ENCODE data around the gene GDPD3.
"Not testable (repeated sequence)": the region's sequence is repeated elsewhere in the genome, so short reads cannot be mapped to it uniquely, and the experiment has no call there.

GDPD3 gene

DNA sequence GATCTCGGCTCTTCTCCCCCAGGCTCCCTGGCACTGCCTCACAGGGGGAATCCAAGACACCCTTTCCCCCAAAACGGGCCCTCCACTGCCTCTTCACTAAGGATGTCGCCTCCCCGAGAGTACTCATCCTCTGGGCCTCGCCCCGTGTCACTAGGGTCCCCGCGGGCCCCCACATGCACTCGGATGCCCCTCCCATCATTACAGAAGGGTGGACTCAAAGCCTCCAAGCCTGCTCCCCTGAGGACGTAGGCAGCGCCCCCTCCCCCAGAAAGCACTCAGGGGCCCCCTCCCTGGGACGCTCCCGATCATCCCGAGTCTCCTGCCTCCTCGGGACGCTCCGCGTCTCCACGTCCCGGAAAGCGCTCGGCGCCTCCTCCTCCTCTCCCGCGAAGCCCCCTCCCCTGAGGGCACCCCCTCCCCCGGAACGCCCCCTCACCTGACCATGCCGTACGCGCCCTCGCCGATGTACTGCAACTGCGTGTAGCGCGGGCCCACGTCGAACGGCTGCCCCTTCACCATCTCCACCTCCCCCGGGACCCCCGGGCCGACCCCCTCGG lies 9.3 kb upstream of the GDPD3 start:
- Histone ChIP-seq H3K4me3 (ENCODE audit: low read length) (peak overlapping the region; percentile 78), H3K9me3 (ENCODE audit: control insufficient read depth, low read length) (no peaks in the 10 kb centered on the region), H3K36me3 (ENCODE audit: control insufficient read depth, insufficient read depth, low read length, severe bottlenecking) (peaks cover 14% of the 10 kb centered on the region), H3K27me3 (replicated peaks; ENCODE audit: control insufficient read depth, insufficient read depth, low read length) (no peaks in the 10 kb centered on the region), H3K9ac (ENCODE audit: low read length) (peak overlapping the region; percentile 83), H3K4me1 (ENCODE audit: control insufficient read depth, insufficient read depth, low read length) (peaks cover 26% of the 10 kb centered on the region)
- peak; percentile 45 for DNase-seq (ENCODE audit: low read depth)

DNA sequence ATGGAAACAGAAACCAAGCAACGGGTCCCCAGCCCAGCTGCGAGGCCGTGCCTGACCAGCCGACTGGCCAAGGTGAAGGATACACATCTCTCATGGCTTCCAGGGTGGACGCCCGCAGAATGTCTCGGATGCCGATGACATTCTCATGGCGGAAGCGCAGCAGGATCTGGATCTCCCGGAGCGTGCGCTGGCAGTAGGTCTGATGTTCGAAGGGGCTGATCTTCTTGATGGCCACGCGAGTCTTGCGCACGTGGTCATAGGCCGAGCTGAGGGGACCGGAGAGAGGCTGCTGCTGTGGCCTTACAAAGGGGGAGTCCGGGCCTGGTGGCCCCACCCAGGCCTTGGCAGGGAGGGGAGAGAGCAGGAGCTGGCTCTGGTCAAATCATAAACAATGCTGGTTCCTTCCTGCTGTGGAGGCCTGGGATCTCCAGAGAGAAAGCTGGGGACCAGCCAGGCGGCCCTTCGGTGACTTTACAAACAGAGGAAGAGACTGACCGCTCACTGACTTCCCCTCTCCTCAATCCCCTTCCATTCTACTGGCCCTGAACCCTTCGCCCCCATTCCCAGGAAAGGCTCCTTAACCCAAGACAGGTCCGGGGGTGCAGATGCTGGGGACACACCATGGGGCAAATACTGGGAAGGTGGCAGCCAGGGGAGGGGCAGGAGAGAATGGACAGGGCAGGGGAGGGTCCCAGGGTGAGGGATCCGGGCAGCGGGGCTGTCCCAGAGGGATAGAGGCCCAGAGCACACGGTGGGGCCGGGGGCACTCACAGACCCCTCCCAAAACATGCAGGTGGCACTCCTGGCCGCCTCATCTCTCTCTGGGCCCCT lies 8.6 kb upstream of the GDPD3 start:
- Histone ChIP-seq H3K27me3 (replicated peaks; ENCODE audit: control insufficient read depth, insufficient read depth, low read length) (no peaks in the 10 kb centered on the region), H3K4me1 (ENCODE audit: control insufficient read depth, insufficient read depth, low read length) (peaks cover 26% of the 10 kb centered on the region)
- no peak for DNase-seq (ENCODE audit: low read depth)

DNA sequence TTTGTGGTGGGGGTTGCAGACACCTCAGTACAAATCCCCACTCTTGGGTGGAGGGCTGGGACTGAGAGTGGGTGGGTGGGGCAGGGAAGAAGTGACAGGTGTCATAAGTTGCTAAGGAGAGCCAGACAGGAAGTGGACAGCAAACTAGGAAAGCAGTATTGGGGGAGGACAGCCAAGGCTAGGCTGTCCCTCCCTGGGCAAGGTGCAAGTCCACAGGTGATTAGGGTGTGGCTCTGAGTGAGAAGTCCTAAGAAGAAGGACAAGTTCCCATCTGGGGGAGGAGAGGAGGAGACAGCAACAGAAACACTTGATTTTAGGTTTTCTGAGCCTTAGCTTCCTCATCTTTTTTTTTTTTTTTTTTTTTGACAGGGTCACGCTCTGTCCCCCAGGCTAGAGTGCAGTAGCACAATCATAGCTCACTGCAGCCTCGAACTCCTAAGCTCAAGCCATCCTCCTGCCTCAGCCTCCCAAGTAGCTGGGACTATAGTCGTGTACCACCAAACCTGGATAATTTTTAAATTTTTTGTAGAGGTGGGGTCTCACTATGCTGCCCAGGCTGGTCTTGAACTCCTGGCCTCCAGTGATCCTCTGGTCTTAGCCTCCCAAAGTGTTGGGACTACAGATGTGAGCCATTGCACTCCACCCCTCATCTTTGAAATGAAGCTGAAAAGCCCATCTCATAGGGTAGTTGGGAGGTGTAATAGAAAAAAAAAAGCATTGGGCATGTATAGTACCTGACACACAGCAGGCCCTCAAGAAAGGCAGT lies 7.2 kb upstream of the GDPD3 start:
- H3K9me3 ChIP-seq (ENCODE audit: control insufficient read depth, low read length) = no peaks in the 10 kb centered on the region
- H3K27me3 ChIP-seq (replicated peaks; ENCODE audit: control insufficient read depth, insufficient read depth, low read length) = no peaks in the 10 kb centered on the region
- DNase-seq (ENCODE audit: low read depth) = no peak
- H3K36me3 ChIP-seq (ENCODE audit: control insufficient read depth, insufficient read depth, low read length, severe bottlenecking) = peaks cover 30% of the 10 kb centered on the region
- peaks cover 26% of the 10 kb centered on the region for H3K4me1 ChIP-seq (ENCODE audit: control insufficient read depth, insufficient read depth, low read length)
- no peak overlapping the region for H3K9ac ChIP-seq (ENCODE audit: low read length)
- H3K4me3 ChIP-seq (ENCODE audit: low read length) = no peak overlapping the region

More for the DNA sequence above, 8.6 kb upstream of the GDPD3 start:
- peak overlapping the region; percentile 78 for H3K4me3 ChIP-seq (ENCODE audit: low read length)
- peaks cover 22% of the 10 kb centered on the region for H3K36me3 ChIP-seq (ENCODE audit: control insufficient read depth, insufficient read depth, low read length, severe bottlenecking)
- H3K9ac ChIP-seq (ENCODE audit: low read length) = peak overlapping the region; percentile 83
- no peaks in the 10 kb centered on the region for H3K9me3 ChIP-seq (ENCODE audit: control insufficient read depth, low read length)

DNA sequence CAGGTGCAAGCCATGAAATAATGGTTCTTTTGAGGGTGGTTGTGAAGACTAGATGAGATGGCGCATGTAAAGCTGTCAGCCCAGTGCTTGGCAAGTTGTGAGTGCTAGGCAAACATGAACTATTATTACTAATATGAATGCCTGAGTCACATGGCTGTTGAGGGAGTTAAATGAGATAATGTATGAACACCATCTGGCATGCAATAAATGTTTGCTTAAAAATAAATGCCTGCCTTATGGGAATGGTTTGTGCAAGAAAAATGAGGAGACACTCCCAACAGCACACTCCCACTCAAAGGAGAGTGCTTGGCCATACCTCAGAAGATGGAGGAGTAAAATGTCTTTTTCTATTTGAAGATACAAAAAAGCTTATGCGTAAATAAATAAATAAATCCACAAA lies 6.1 kb upstream of the GDPD3 start:
- Histone ChIP-seq H3K4me1 (ENCODE audit: control insufficient read depth, insufficient read depth, low read length) (peaks cover 24% of the 10 kb centered on the region), H3K9ac (ENCODE audit: low read length) (no peak overlapping the region), H3K27me3 (replicated peaks; ENCODE audit: control insufficient read depth, insufficient read depth, low read length) (no peaks in the 10 kb centered on the region), H3K4me3 (ENCODE audit: low read length) (no peak overlapping the region), H3K9me3 (ENCODE audit: control insufficient read depth, low read length) (no peaks in the 10 kb centered on the region), H3K36me3 (ENCODE audit: control insufficient read depth, insufficient read depth, low read length, severe bottlenecking) (peaks cover 36% of the 10 kb centered on the region)
- DNase-seq (ENCODE audit: low read depth) = no peak

DNA sequence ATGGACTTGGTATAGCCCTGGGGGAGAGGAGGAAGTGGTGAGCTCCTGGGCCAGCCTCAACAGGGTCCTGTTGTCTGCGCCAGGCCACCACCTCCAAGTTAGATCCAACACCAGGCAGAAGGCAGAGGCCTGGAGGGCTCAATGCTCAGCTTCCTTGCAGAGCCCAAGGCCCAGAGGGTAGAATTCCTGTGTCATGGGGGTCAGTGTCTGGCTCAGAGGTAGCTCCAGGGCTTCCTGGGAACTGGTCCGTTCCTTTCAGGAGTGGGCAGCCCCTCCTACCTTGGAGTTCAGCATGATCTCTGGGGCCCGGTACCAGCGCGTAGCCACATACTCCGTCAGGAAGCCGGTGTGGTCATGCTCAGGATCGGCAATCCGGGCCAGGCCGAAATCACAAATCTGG lies 4.4 kb upstream of the GDPD3 start:
- Histone ChIP-seq H3K4me1 (ENCODE audit: control insufficient read depth, insufficient read depth, low read length) (peaks cover 25% of the 10 kb centered on the region), H3K9ac (ENCODE audit: low read length) (no peak overlapping the region), H3K4me3 (ENCODE audit: low read length) (no peak overlapping the region), H3K36me3 (ENCODE audit: control insufficient read depth, insufficient read depth, low read length, severe bottlenecking) (peaks cover 36% of the 10 kb centered on the region), H3K27me3 (replicated peaks; ENCODE audit: control insufficient read depth, insufficient read depth, low read length) (no peaks in the 10 kb centered on the region), H3K9me3 (ENCODE audit: control insufficient read depth, low read length) (no peaks in the 10 kb centered on the region)
- no peak for DNase-seq (ENCODE audit: low read depth)

DNA sequence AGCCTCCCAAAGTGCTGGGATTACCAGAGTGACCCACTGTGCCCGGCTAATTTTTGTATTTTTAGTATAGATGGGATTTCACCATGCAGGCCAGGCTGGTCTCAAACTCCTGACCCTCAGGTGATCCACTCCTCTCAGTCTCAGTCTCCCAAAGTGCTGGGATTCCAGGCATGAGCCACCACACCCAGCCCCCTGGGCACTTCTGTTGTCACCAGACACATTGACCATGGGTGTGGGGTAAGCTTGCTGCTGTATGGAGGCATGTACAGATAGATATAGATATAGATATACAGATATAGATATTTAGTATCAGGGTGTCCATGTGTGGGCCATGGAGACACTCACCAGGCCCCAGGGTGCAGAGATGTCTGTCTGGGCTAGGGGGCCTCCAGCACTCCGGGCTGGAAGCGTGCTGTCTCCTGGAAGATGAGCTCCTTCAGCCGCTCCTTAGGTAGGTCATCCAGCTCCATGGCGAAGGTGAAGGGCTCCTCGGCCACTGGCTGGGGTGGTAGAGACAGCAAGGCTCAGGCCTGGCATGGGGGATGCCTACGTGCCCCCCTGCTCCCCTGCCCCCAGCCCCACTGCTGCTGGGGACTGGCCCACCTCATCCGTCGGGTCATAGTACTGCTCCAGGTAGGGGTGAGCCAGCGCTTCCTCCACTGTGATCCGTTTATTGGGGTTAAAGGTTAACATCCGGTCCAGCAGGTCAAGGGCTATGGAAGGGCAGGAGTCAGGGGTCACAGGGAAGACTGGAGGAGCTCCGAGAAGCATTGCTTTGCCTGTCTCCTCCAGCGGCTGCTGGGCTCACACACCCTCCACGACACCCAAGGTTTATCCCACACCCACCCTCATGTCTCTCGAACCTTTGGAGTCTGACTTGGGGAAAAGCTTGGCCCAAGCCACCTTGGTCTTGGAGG lies 3.2 kb upstream of the GDPD3 start:
- DNase-seq (ENCODE audit: low read depth) = no peak
- H3K27me3 ChIP-seq (replicated peaks; ENCODE audit: control insufficient read depth, insufficient read depth, low read length) = no peaks in the 10 kb centered on the region
- H3K36me3 ChIP-seq (ENCODE audit: control insufficient read depth, insufficient read depth, low read length, severe bottlenecking) = peaks cover 36% of the 10 kb centered on the region
- no peak overlapping the region for H3K9ac ChIP-seq (ENCODE audit: low read length)
- no peak overlapping the region for H3K4me3 ChIP-seq (ENCODE audit: low read length)
- H3K9me3 ChIP-seq (ENCODE audit: control insufficient read depth, low read length) = no peaks in the 10 kb centered on the region
- H3K4me1 ChIP-seq (ENCODE audit: control insufficient read depth, insufficient read depth, low read length) = peaks cover 19% of the 10 kb centered on the region

DNA sequence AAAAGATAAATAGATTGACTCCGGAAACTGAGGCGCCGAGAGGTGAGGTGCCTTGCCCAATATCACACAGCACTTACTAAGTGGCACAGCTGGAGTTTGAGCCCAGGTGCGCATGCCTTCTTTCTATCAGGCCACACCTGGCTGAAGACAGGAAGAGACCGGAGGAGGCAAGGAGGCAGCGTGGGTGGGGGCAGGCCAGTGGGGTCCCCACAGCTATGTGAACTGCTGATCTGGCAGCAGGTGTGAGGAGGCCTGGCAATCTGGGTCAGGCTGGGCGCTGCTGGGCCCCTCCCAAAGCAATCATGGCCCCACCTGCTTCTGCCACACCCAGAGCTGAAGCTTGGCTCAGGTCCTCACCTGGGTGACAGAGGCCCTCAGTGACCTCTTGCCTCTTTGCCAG lies 1.9 kb upstream of the GDPD3 start:
- no peaks in the 10 kb centered on the region for H3K9me3 ChIP-seq (ENCODE audit: control insufficient read depth, low read length)
- H3K27me3 ChIP-seq (replicated peaks; ENCODE audit: control insufficient read depth, insufficient read depth, low read length) = no peaks in the 10 kb centered on the region
- no peak for DNase-seq (ENCODE audit: low read depth)
- H3K36me3 ChIP-seq (ENCODE audit: control insufficient read depth, insufficient read depth, low read length, severe bottlenecking) = peaks cover 42% of the 10 kb centered on the region
- peak overlapping the region; percentile 39 for H3K9ac ChIP-seq (ENCODE audit: low read length)
- H3K4me1 ChIP-seq (ENCODE audit: control insufficient read depth, insufficient read depth, low read length) = peaks cover 14% of the 10 kb centered on the region
- H3K4me3 ChIP-seq (ENCODE audit: low read length) = no peak overlapping the region

DNA sequence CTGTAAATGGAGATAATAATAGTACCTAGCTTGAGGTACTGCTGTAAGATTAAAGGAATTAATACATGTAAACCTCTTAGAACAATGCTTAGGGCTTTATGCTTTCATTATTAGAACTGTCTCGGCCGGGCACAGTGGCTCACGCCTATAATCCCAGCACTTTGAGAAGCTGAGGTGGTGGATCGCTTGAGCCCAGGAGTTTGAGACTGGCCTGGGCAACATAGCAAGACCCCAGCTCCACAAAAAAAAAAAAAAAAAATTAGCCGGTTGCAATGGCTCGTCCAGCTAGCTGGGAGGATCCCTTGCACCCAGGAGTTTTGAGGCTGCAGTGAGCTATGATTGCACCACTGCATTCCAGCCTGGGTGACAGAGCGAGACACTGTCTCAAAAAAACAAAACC lies 1.5 kb upstream of the GDPD3 start:
- Histone ChIP-seq H3K4me1 (ENCODE audit: control insufficient read depth, insufficient read depth, low read length) (peaks cover 14% of the 10 kb centered on the region), H3K36me3 (ENCODE audit: control insufficient read depth, insufficient read depth, low read length, severe bottlenecking) (peaks cover 44% of the 10 kb centered on the region)
- H3K9ac ChIP-seq (ENCODE audit: low read length); DNase-seq (ENCODE audit: low read depth); H3K27me3 ChIP-seq (replicated peaks; ENCODE audit: control insufficient read depth, insufficient read depth, low read length); H3K4me3 ChIP-seq (ENCODE audit: low read length); H3K9me3 ChIP-seq (ENCODE audit: control insufficient read depth, low read length): not testable (repeated sequence)

DNA sequence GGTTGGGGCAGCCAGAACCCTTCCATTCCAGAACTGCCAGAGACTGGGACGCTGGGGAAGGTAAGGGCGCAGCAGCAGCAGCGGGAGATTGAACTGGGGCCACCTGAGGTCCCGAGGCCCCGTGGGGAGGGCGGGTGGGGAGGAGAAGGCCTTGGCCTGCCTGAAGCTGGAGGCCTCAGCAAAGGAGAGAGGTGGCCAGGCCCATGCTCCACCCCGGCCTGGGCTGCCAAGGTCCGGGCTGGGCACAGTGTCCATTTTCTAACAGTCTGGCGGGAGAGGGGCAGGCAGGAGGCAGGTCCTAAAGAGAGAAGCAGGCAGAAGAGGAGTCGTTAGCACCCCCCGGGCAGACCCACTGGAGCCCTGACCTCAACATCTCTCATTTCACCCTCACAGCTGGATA lies 1.1 kb upstream of the GDPD3 start:
- peaks cover 14% of the 10 kb centered on the region for H3K4me1 ChIP-seq (ENCODE audit: control insufficient read depth, insufficient read depth, low read length)
- no peaks in the 10 kb centered on the region for H3K9me3 ChIP-seq (ENCODE audit: control insufficient read depth, low read length)
- peaks cover 43% of the 10 kb centered on the region for H3K36me3 ChIP-seq (ENCODE audit: control insufficient read depth, insufficient read depth, low read length, severe bottlenecking)
- DNase-seq (ENCODE audit: low read depth) = no peak
- no peaks in the 10 kb centered on the region for H3K27me3 ChIP-seq (replicated peaks; ENCODE audit: control insufficient read depth, insufficient read depth, low read length)
- no peak overlapping the region for H3K9ac ChIP-seq (ENCODE audit: low read length)
- no peak overlapping the region for H3K4me3 ChIP-seq (ENCODE audit: low read length)

DNA sequence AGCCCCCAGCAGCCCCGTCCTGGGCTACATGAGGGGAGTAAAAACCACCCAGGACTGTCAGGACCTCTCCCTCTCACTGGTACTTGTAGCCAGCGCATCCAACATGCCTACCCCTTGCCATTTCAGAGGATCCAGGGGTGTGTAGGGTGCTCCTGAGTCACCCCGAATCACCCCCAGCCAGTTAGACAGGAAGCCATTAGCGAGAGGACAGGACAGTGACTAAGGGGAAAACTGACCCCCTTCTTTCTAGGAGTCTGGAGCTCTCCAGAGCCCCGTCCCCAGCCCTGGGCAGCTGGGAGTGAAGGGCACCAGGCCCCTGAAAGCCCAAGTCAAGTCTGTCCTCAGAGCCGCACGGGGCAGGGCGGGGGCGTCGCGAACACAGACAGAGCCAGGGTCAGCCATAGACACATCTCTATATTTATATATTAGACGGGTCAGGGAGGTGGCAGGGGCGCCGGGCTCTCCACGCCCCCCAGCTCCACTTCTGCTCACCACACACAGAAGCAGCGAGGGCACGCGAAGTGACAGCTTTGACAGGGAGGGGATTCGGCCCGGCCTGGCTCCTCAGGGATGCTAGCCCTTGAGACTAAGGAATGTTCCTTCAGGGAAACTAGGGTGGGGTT lies 485 bp upstream of the GDPD3 start:
- H3K27me3 ChIP-seq (replicated peaks; ENCODE audit: control insufficient read depth, insufficient read depth, low read length) = no peaks in the 10 kb centered on the region
- no peak overlapping the region for H3K4me3 ChIP-seq (ENCODE audit: low read length)
- H3K4me1 ChIP-seq (ENCODE audit: control insufficient read depth, insufficient read depth, low read length) = peaks cover 14% of the 10 kb centered on the region
- DNase-seq (ENCODE audit: low read depth) = no peak
- H3K36me3 ChIP-seq (ENCODE audit: control insufficient read depth, insufficient read depth, low read length, severe bottlenecking) = peaks cover 39% of the 10 kb centered on the region
- no peaks in the 10 kb centered on the region for H3K9me3 ChIP-seq (ENCODE audit: control insufficient read depth, low read length)
- H3K9ac ChIP-seq (ENCODE audit: low read length) = peak overlapping the region; percentile 39

All from adipocyte (in vitro differentiated cells).